HG03039 (cell line): Measurements from ENCODE around the gene DFFA.
"Not testable (repeated sequence)": the region's sequence is repeated elsewhere in the genome, so short reads cannot be mapped to it uniquely, and the experiment has no call there.

Experiments used
- ATAC-seq: cut with Tn5 transposase; IDR thresholded peaks from one replicate; pipeline ENCODE4 v1.9.1; 2021; ENCODE audit warnings: mild to moderate bottlenecking, moderate library complexity; ENCODE audit not compliant: unreplicated experiment

DFFA gene

GRCh38 chr1:10430216-10431069, 41.9 kb downstream of the DFFA start, which contains the start of gene CENPS:
CENPS (plus strand) TSS chr1:10430433; CDS start chr1:10430518, 85 bp downstream.
- peak; percentile 71 for ATAC-seq

DNA sequence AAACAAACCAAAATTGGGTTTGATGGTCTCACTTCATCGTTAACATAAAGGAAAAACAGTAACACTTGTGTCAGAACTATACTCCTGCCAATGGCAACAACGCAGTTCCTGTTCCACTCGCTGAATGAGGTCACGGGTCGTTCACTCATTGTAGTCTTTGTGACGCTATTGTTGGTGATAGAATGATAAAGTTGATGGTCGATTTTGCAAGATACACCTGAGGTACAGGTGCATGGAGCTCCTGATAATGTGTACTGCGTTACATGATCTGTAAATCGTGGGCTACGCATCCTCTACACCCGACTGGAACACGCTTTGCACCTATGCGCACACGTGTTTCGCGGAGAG, 42.5 kb downstream of the DFFA start:
- peak; percentile 10 for ATAC-seq

- no peak for ATAC-seq
Observed at GRCh38 chr1:10428984-10429383, 43.3 kb downstream of the DFFA start.

DNA sequence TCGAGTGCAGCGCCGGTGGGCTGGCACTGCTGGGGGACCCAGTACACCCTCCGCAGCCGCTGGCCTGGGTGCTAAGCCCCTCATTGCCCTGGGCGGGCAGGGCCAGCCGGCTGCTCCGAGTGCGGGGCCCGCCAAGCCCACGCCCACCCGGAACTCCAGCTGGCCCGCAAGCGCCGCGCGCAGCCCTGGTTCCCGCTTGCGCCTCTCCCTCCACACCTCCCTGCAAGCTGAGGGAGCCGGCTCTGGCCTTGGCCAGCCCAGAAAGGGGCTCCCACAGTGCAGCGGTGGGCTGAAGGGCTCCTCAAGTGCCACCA, 45.8 kb downstream of the DFFA start:
- not testable (repeated sequence) for ATAC-seq

DNA sequence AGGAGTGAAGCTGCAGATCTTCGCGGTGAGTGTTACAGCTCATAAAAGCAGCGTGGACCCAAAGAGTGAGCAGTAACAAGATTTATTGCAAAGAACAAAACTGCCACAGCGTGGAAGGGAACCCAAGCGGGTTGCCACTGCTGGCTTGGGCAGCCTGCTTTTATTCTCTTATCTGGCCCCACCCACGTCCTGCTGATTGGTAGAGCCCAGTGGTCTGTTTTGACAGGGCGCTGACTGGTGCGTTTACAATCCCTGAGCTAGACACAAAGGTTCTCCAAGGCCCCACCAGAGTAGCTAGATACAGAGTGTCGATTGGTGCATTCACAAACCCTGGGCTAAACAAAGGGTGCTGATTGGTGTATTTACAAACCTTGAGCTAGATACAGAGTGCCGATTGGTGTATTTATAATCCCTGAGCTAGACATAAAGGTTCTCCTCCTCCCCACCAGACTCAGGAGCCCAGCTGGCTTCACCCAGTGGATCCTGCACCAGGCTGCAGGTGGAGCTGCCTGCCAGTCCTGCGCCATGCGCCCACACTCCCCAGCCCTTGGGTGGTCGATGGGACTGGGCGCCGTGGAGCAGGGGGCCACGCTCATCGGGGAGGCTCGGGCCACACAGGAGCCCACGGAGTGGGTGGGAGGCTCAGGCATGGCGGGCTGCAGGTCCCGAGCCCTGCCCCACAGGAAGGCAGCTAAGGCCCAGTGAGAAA, 46.3 kb downstream of the DFFA start:
- not testable (repeated sequence) for ATAC-seq

- no peak for ATAC-seq
Observed at GRCh38 chr1:10424651-10425050, 47.7 kb downstream of the DFFA start.

- no peak for ATAC-seq
Observed at GRCh38 chr1:10424034-10424433, 48.3 kb downstream of the DFFA start.

GRCh38 chr1:10421637-10422036, 50.7 kb downstream of the DFFA start:
- no peak for ATAC-seq

DNA sequence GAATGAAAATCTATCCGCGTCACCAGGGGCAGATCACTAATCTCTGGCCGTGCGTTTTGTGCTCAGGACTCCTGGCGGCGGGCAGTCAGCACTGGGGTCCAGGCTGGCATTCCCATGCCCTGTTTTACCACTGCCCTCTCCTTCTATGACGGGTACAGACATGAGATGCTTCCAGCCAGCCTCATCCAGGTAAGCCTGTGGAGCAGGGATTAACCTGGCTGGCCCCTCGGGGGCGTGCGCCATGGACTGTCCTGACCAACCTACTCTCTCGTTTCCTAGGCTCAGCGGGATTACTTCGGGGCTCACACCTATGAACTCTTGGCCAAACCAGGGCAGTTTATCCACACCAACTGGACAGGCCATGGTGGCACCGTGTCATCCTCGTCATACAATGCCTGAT, 53.0 kb downstream of the DFFA start:
- no peak for ATAC-seq

GRCh38 chr1:10418741-10419140, 53.6 kb downstream of the DFFA start:
- ATAC-seq = not testable (repeated sequence)

DNA sequence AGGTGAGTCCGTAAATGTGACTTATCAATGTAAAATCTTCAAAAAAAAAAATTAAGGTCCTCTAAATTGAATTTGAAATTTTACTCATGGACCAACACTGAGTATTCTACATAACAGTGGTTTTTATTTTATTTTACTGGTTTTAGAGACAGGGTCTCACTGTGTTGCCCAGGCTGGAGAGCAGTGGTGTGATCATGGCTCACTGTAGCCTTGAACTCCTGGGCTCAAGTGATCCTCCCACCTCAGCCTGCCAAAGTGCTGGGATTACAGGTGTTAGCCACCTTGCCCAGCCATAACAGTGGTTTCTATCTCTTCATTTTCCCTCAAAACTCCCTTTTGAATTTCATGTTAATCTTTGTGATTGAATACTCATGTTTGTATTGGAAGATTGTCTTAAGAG, 56.4 kb downstream of the DFFA start:
- ATAC-seq = not testable (repeated sequence)

DNA sequence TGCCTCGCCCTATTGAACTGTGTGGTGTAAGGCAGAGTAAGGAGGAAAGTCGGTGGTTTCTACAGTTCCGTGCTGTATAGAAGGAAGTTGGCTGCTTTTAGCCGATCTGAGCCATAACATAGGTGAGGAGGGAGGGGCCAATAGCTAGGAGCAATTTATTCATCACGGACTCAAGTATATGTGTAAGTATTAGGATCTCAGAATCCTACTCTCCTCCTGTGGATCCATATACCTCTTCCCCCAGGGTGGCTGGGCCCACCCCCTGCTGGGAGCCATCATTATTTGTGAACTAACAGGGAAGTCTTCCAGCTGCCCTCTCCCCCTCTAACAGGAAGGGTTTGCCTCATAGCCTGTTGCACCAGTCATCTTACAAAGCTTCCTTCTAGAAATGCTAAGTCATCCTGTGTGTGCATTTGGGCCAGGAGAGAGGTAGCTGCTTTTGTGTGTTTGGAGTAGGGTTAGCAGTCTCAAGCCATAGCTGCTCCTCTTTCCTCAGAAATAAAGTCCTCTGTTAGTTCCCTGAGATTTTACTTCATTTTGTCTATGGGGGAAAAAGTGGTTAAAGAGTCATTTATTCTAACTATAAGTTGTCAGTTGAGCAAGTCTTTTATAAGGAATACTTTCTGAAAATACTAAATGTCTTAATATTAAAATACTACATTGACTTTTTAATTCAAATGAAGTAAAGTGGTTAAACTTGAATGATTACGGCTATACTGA, 57.0 kb downstream of the DFFA start:
- no peak for ATAC-seq

DNA sequence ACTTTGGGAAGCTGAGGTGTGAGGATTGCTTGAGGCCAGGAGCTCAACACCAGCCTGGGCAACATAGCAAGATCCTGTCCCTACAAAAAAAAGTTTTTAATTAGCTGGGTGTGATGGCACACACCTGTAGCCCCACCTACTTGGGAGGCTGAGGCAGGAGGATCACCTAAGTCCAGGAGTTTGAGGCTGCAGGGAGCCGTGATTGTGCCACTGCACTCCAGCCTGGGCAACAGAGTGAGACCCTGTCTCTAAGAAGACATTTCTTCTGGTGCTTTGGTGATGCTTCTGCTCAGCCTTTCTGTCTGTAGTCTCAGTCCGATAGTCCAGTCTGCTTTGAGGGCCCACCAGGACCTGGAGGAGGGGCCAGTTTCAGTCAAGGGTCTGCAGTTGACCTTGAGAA, 65.1 kb downstream of the DFFA start:
- ATAC-seq = no peak
